Epithelial cell of proximal tubule (primary cell): ENCODE results near the gene SIGLEC15. TPM values are rescaled to one million over a fixed set of nuclear protein-coding genes. Genes with fewer than 3 reads are reported as not detected.
A peak's percentile ranks its signal among the peaks of the same experiment; 100 is the strongest.

Source experiments
- DNase-seq: peaks from one replicate; pipeline ENCODE4 v3.0.0-alpha.2; 2011; ENCODE audit warnings: low read depth
- H3K4me3 ChIP-seq: 2 replicates; pipeline ENCODE4 v1.5.1; 2011; ENCODE audit warnings: low read depth, mild to moderate bottlenecking, low read length
- CTCF ChIP-seq: conservative IDR thresholded peaks from 2 replicates; pipeline ENCODE4 v1.5.1; 2012; ENCODE audit warnings: low read depth, mild to moderate bottlenecking, low read length
- total RNA-seq: library from RNA; depleted of rRNA; stranded (reverse); fragments of >200 nt; gene quantifications from 2 replicates; pipeline ENCODE4 v1.2.3, GENCODE V29; 2015

The SIGLEC15 gene
- total RNA-seq, 1 donor from 2014 or later: 9.4 TPM

GRCh38 chr18:45785134-45785533 is 40.3 kb upstream of the SIGLEC15 start:
- DNase-seq: no peak
- no peak for TF ChIP-seq CTCF
- H3K4me3 ChIP-seq: no peak overlapping the region

GRCh38 chr18:45786941-45787340 is 38.5 kb upstream of the SIGLEC15 start:
- no peak for DNase-seq

GRCh38 chr18:45787346-45787745 is 38.1 kb upstream of the SIGLEC15 start:
- no peak for TF ChIP-seq CTCF
- H3K4me3 ChIP-seq: no peak overlapping the region
- no peak for DNase-seq

More at GRCh38 chr18:45786941-45787340, 38.5 kb upstream of the SIGLEC15 start:
- H3K4me3 ChIP-seq: no peak overlapping the region
- no peak for TF ChIP-seq CTCF

- no peak overlapping the region for H3K4me3 ChIP-seq
- TF ChIP-seq CTCF: no peak
Observed at GRCh38 chr18:45788861-45789260, 36.6 kb upstream of the SIGLEC15 start.

GRCh38 chr18:45792506-45793263 is 32.8 kb upstream of the SIGLEC15 start:
- no peak for DNase-seq

More at GRCh38 chr18:45788861-45789260, 36.6 kb upstream of the SIGLEC15 start:
- no peak for DNase-seq

GRCh38 chr18:45793264-45793965 is 32.1 kb upstream of the SIGLEC15 start:
- peak; percentile 94 for DNase-seq
- TF ChIP-seq CTCF: no peak
- H3K4me3 ChIP-seq: no peak overlapping the region

More at GRCh38 chr18:45792506-45793263, 32.8 kb upstream of the SIGLEC15 start:
- no peak overlapping the region for H3K4me3 ChIP-seq
- TF ChIP-seq CTCF: no peak
